H9 (cell line): ENCODE measurements around the gene VWA5A. TPM values are rescaled to one million over a fixed set of nuclear protein-coding genes. Genes with fewer than 3 reads are reported as not detected.

ENCODE experiments used
- DNase-seq: peaks from one replicate; pipeline ENCODE4 v3.0.0-alpha.2; 2017
- H2AFZ ChIP-seq: one replicate; pipeline ENCODE4 v1.6.1; 2013; ENCODE audit warnings: mild to moderate bottlenecking, low read length, control low read depth, moderate library complexity
- H2AK5ac ChIP-seq: 2 replicates; pipeline ENCODE4 v1.6.1; 2013; ENCODE audit warnings: low read length, control low read depth, mixed read lengths; ENCODE audit not compliant: insufficient read length
- H2BK120ac ChIP-seq: one replicate; pipeline ENCODE4 v1.6.1; 2013; ENCODE audit warnings: low read depth, mild to moderate bottlenecking, low read length, control low read depth, inconsistent platforms; ENCODE audit not compliant: poor library complexity, severe bottlenecking
- H2BK12ac ChIP-seq: 2 replicates; pipeline ENCODE4 v1.6.1; 2013; ENCODE audit warnings: low read length, control low read depth, mixed read lengths, low read depth; ENCODE audit not compliant: insufficient read length
- H2BK15ac ChIP-seq: 2 replicates; pipeline ENCODE4 v1.6.1; 2013; ENCODE audit warnings: low read depth, low read length, control low read depth
- H2BK20ac ChIP-seq: one replicate; pipeline ENCODE4 v1.6.1; 2013; ENCODE audit warnings: low read depth, mild to moderate bottlenecking, low read length, control low read depth, inconsistent platforms; ENCODE audit not compliant: poor library complexity, severe bottlenecking
- H2BK5ac ChIP-seq: 2 replicates; pipeline ENCODE4 v1.6.1; 2013; ENCODE audit warnings: low read length, control low read depth, mixed read lengths; ENCODE audit not compliant: insufficient read length
- H3K14ac ChIP-seq: 2 replicates; pipeline ENCODE4 v1.6.1; 2013; ENCODE audit warnings: low read length, control low read depth; ENCODE audit not compliant: insufficient read depth
- H3K18ac ChIP-seq: 2 replicates; pipeline ENCODE4 v1.6.1; 2013; ENCODE audit warnings: low read depth, mild to moderate bottlenecking, mixed read lengths, low read length, control low read depth; ENCODE audit not compliant: insufficient read length
- H3K23ac ChIP-seq: 2 replicates; pipeline ENCODE4 v1.6.1; 2013; ENCODE audit warnings: low read length, control low read depth, mixed read lengths, low read depth; ENCODE audit not compliant: insufficient read length
- H3K23me2 ChIP-seq: 2 replicates; pipeline ENCODE4 v1.6.1; 2013; ENCODE audit warnings: low read depth, mild to moderate bottlenecking, mixed read lengths, low read length, control low read depth; ENCODE audit not compliant: insufficient read length, poor library complexity, severe bottlenecking
- H3K27ac ChIP-seq: 2 replicates; pipeline ENCODE4 v1.5.1; 2013; ENCODE audit warnings: low read length, control low read depth, mixed read lengths, low read depth; ENCODE audit not compliant: insufficient read length
- H3K27me3 ChIP-seq: 2 replicates; pipeline ENCODE4 v1.6.1; 2013; ENCODE audit warnings: low read length, control low read depth, inconsistent platforms; ENCODE audit not compliant: insufficient read depth
- H3K4ac ChIP-seq: 2 replicates; pipeline ENCODE4 v1.6.1; 2013; ENCODE audit warnings: low read depth, mild to moderate bottlenecking, control low read depth, inconsistent platforms, low read length, moderate library complexity
- H3K4me1 ChIP-seq: 2 replicates; pipeline ENCODE4 v1.6.1; 2013; ENCODE audit warnings: low read length, control low read depth, inconsistent platforms; ENCODE audit not compliant: insufficient read depth
- H3K4me2 ChIP-seq: 2 replicates; pipeline ENCODE4 v1.6.1; 2013; ENCODE audit warnings: low read length, control low read depth, mixed read lengths; ENCODE audit not compliant: insufficient read length, insufficient read depth
- H3K56ac ChIP-seq: 2 replicates; pipeline ENCODE4 v1.6.1; 2013; ENCODE audit warnings: low read depth, mild to moderate bottlenecking, mixed read lengths, low read length, control low read depth; ENCODE audit not compliant: insufficient read length
- H3K79me1 ChIP-seq: 2 replicates; pipeline ENCODE4 v1.6.1; 2013; ENCODE audit warnings: low read depth, mild to moderate bottlenecking, moderate library complexity, low read length, control low read depth, inconsistent platforms; ENCODE audit not compliant: insufficient read depth, poor library complexity, severe bottlenecking
- H3K79me2 ChIP-seq: 2 replicates; pipeline ENCODE4 v1.6.1; 2013; ENCODE audit warnings: low read length, control low read depth, inconsistent platforms; ENCODE audit not compliant: insufficient read depth
- H3K9ac ChIP-seq: 2 replicates; pipeline ENCODE4 v1.6.1; 2013; ENCODE audit warnings: low read length, control low read depth, mixed read lengths; ENCODE audit not compliant: insufficient read length; ENCODE audit errors: extremely low read depth
- H3K9me3 ChIP-seq: one replicate; pipeline ENCODE4 v1.6.1; 2013; ENCODE audit warnings: low read depth, low read length, inconsistent platforms; ENCODE audit not compliant: control insufficient read depth
- H3T11ph ChIP-seq: one replicate; pipeline ENCODE4 v1.6.1; 2013; ENCODE audit warnings: mild to moderate bottlenecking, low read length, control low read depth, inconsistent platforms
- H4K20me1 ChIP-seq: one replicate; pipeline ENCODE4 v1.6.1; 2013; ENCODE audit not compliant: control insufficient read depth, insufficient read length, insufficient read depth
- H4K5ac ChIP-seq: 2 replicates; pipeline ENCODE4 v1.6.1; 2013; ENCODE audit warnings: low read depth, mild to moderate bottlenecking, mixed read lengths, low read length, control low read depth; ENCODE audit not compliant: insufficient read length
- H4K8ac ChIP-seq: replicated peaks from 2 replicates; pipeline ENCODE4 v1.6.1; 2013; ENCODE audit warnings: low read length, control low read depth, mixed read lengths, low read depth; ENCODE audit not compliant: insufficient read length
- H4K91ac ChIP-seq: 2 replicates; pipeline ENCODE4 v1.6.1; 2013; ENCODE audit warnings: low read depth, mild to moderate bottlenecking, moderate library complexity, mixed read lengths, low read length, control low read depth; ENCODE audit not compliant: insufficient read length
- H3K27ac Mint-ChIP-seq, 3 experiments: 2 replicates in 2 of 3; 3 replicates in 1 of 3; pipeline ENCODE4 v1.8.0; 2020 to 2021; ENCODE audit warnings: mixed read lengths in 3 of 3, mild to moderate bottlenecking in 1 of 3, moderate library complexity in 1 of 3
- H3K27me3 Mint-ChIP-seq: 2 replicates; pipeline ENCODE4 v1.8.0; 2021; ENCODE audit warnings: low read depth, mild to moderate bottlenecking, moderate library complexity, mixed read lengths
- H3K36me3 Mint-ChIP-seq, 3 experiments: 2 replicates in 2 of 3; 3 replicates in 1 of 3; pipeline ENCODE4 v1.8.0; 2020 to 2021; ENCODE audit warnings: low read depth in 3 of 3, mixed read lengths in 3 of 3; ENCODE audit not compliant: insufficient read depth in 1 of 3
- H3K4me1 Mint-ChIP-seq, 2 experiments: 2 replicates each; pipeline ENCODE4 v1.8.0; 2020; ENCODE audit warnings: mixed read lengths in 2 of 2
- H3K4me3 Mint-ChIP-seq, 2 experiments: 2 replicates in 1 of 2; 3 replicates in 1 of 2; pipeline ENCODE4 v1.8.0; 2020 to 2021; ENCODE audit warnings: mild to moderate bottlenecking in 2 of 2, mixed read lengths in 2 of 2, moderate library complexity in 1 of 2
- H3K9me3 Mint-ChIP-seq, 2 experiments: 2 replicates in 1 of 2; 3 replicates in 1 of 2; pipeline ENCODE4 v1.8.0; 2020; ENCODE audit warnings: mild to moderate bottlenecking in 2 of 2, mixed read lengths in 2 of 2, moderate library complexity in 1 of 2
- CTCF ChIP-seq: fragments of 200-600 bp; sonication (generic); conservative IDR thresholded peaks from 3 replicates; pipeline ENCODE4 v1.8.0; 2021; ENCODE audit warnings: antibody characterized with exemption, mild to moderate bottlenecking
- WGBS: extraction: QIAGEN DNeasy Blood & Tissue Kit; methylation state at CpG from one replicate; pipeline ENCODE4 v1.1.7; 2013; ENCODE audit warnings: missing lambda C conversion rate, low lambda C conversion rate, mixed read lengths; ENCODE audit not compliant: insufficient read length; ENCODE audit errors: extremely low coverage; 5-methylcytosine and 5-hydroxymethylcytosine counted together
- total RNA-seq: library from RNA; stranded (reverse); gene quantifications from 2 replicates; pipeline ENCODE4 v1.2.1, GENCODE V29; 2021

VWA5A gene
- total RNA-seq, 1 experiment from 2014 or later: 15.6 TPM

- no peak overlapping the region for H3K9ac ChIP-seq
- H2AK5ac ChIP-seq: no peak overlapping the region
- no peak overlapping the region for H2BK5ac ChIP-seq
- H3K56ac ChIP-seq: no peak overlapping the region
- no CpG with 5 or more reads among the region's 2 CpGs for WGBS
- H2BK120ac ChIP-seq: no peak overlapping the region
- no peak overlapping the region for H4K91ac ChIP-seq
- H3K4me2 ChIP-seq: no peak overlapping the region
- no peaks in the 10 kb centered on the region for H3K27me3 ChIP-seq
- H3K18ac ChIP-seq: no peak overlapping the region
- Mint-ChIP-seq H3K36me3 (no peaks in the 10 kb centered on the region), H3K4me3 (no peak overlapping the region), H3K27ac (no peak overlapping the region), H3K4me1 (peaks cover 0 to 7% of the 10 kb centered on the region in 2 experiments; a peak in 2 of 4 replicates), H3K27me3 (no peaks in the 10 kb centered on the region), H3K9me3 (no peaks in the 10 kb centered on the region)
- H4K5ac ChIP-seq: no peak overlapping the region
- TF ChIP-seq CTCF: no peak
- no peaks in the 10 kb centered on the region; the same call in 1 of the 2 replicates for H3K4me1 ChIP-seq
- no peaks in the 10 kb centered on the region for H3K79me1 ChIP-seq
- H3K27ac ChIP-seq: no peak overlapping the region
- no peak overlapping the region for H3T11ph ChIP-seq
- no peak overlapping the region for H3K14ac ChIP-seq
- no peak overlapping the region for H3K4ac ChIP-seq
- no peak overlapping the region for H2BK15ac ChIP-seq
- H3K23ac ChIP-seq: no peak overlapping the region
- H2BK12ac ChIP-seq: no peak overlapping the region
- no peaks in the 10 kb centered on the region for H4K20me1 ChIP-seq
- H4K8ac ChIP-seq: no peak overlapping the region
- no peak overlapping the region for H2AFZ ChIP-seq
- H3K79me2 ChIP-seq: no peaks in the 10 kb centered on the region
- H2BK20ac ChIP-seq: no peak overlapping the region
- no peak for DNase-seq
- no peaks in the 10 kb centered on the region for H3K9me3 ChIP-seq
- no peaks in the 10 kb centered on the region for H3K23me2 ChIP-seq
Observed at GRCh38 chr11:124078591-124078990, 36.7 kb upstream of the VWA5A start.
